CD14-positive monocyte (primary cell): ENCODE data around the gene DDX42. TPM values are rescaled to one million over a fixed set of nuclear protein-coding genes. Genes with fewer than 3 reads are reported as not detected.
A peak's percentile ranks its signal among the peaks of the same experiment; 100 is the strongest.

ENCODE experiments used
- DNase-seq, 3 donors: peaks; one replicate each; pipeline ENCODE4 v3.0.0-alpha.2; 2011 to 2022
- H2AFZ ChIP-seq: 2 replicates; pipeline ENCODE4 v1.6.0; 2012; ENCODE audit warnings: mild to moderate bottlenecking, low read depth, low read length, inconsistent platforms; ENCODE audit not compliant: insufficient read depth, poor library complexity, severe bottlenecking
- H3K27ac ChIP-seq, 2 donors: 1 replicate in 1 of 2; 2 replicates in 1 of 2; pipeline ENCODE4 v1.5.1; 2012 to 2013; ENCODE audit warnings: low read length in 2 of 2, control low read depth in 1 of 2, inconsistent platforms in 1 of 2, low read depth in 1 of 2, mild to moderate bottlenecking in 1 of 2
- H3K27me3 ChIP-seq, 2 donors: one replicate each; pipeline versions ENCODE4 v1.6.0 to v1.6.1; 2011 to 2013; ENCODE audit warnings: low read length in 2 of 2; ENCODE audit not compliant: control insufficient read depth in 2 of 2, insufficient read depth in 2 of 2
- H3K36me3 ChIP-seq, 2 donors: replicated peaks in 1 of 2; 1 replicate in 1 of 2; 2 replicates in 1 of 2; pipeline versions ENCODE4 v1.5.1 to v1.6.1; 2012 to 2013; ENCODE audit warnings: low read length in 2 of 2, control low read depth in 1 of 2, inconsistent platforms in 1 of 2, mild to moderate bottlenecking in 1 of 2; ENCODE audit not compliant: insufficient read depth in 2 of 2, control insufficient read depth in 1 of 2
- H3K4me1 ChIP-seq, 2 donors: 1 replicate in 1 of 2; 2 replicates in 1 of 2; pipeline versions ENCODE4 v1.5.1 to v1.6.1; 2012 to 2013; ENCODE audit warnings: low read length in 2 of 2, control low read depth in 1 of 2, inconsistent platforms in 1 of 2, mild to moderate bottlenecking in 1 of 2, moderate library complexity in 1 of 2; ENCODE audit not compliant: insufficient read depth in 2 of 2, control insufficient read depth in 1 of 2
- H3K4me2 ChIP-seq: replicated peaks from 2 replicates; pipeline ENCODE3; 2012; ENCODE audit warnings: low read length, moderate library complexity, mild to moderate bottlenecking; ENCODE audit not compliant: poor library complexity, severe bottlenecking; ENCODE audit errors: extremely low read depth
- H3K4me3 ChIP-seq, 3 experiments: fragments of 200-600 bp in 1 of 3; sonication (generic) in 1 of 3; replicated peaks in 1 of 3; 1 replicate in 2 of 3; 2 replicates in 1 of 3; pipeline ENCODE4 v1.5.1; 2011 to 2013; ENCODE audit warnings: low read length in 3 of 3, mild to moderate bottlenecking in 3 of 3, control low read depth in 2 of 3, low read depth in 2 of 3, inconsistent platforms in 1 of 3, moderate library complexity in 1 of 3
- H3K79me2 ChIP-seq: 2 replicates; pipeline ENCODE4 v1.6.0; 2012; ENCODE audit warnings: mild to moderate bottlenecking, control low read depth, inconsistent platforms, low read length, moderate library complexity; ENCODE audit not compliant: insufficient read depth
- H3K9ac ChIP-seq: 2 replicates; pipeline ENCODE4 v1.6.0; 2017; ENCODE audit warnings: low read length, mild to moderate bottlenecking; ENCODE audit not compliant: insufficient read depth, poor library complexity, severe bottlenecking
- H3K9me3 ChIP-seq, 2 donors: replicated peaks in 1 of 2; 1 replicate in 1 of 2; 2 replicates in 1 of 2; pipeline versions ENCODE4 v1.5.1 to v1.6.1; 2012 to 2013; ENCODE audit warnings: low read length in 2 of 2, control low read depth in 1 of 2; ENCODE audit not compliant: control insufficient read depth in 1 of 2, insufficient read depth in 1 of 2
- H4K20me1 ChIP-seq: 2 replicates; pipeline ENCODE4 v1.6.0; 2012; ENCODE audit warnings: mild to moderate bottlenecking, low read length, control low read depth, moderate library complexity; ENCODE audit not compliant: insufficient read depth
- H3K27ac Mint-ChIP-seq, 7 donors: one replicate each; pipeline ENCODE4 v1.8.0; 2020; ENCODE audit warnings: mild to moderate bottlenecking in 7 of 7, mixed read lengths in 7 of 7, moderate library complexity in 6 of 7, inconsistent platforms in 2 of 7
- H3K27me3 Mint-ChIP-seq, 3 donors: one replicate each; pipeline ENCODE4 v1.8.0; 2021 to 2022; ENCODE audit warnings: low read depth in 3 of 3, mild to moderate bottlenecking in 3 of 3, mixed read lengths in 3 of 3, moderate library complexity in 3 of 3, inconsistent platforms in 1 of 3
- H3K36me3 Mint-ChIP-seq, 2 donors: one replicate each; pipeline ENCODE4 v1.8.0; 2020; ENCODE audit warnings: mixed read lengths in 2 of 2, inconsistent platforms in 1 of 2, mild to moderate bottlenecking in 1 of 2
- H3K4me1 Mint-ChIP-seq: one replicate; pipeline ENCODE4 v1.8.0; 2020; ENCODE audit warnings: mild to moderate bottlenecking, mixed read lengths
- H3K4me3 Mint-ChIP-seq, 2 donors: one replicate each; pipeline ENCODE4 v1.8.0; 2020; ENCODE audit warnings: mild to moderate bottlenecking in 2 of 2, mixed read lengths in 2 of 2, moderate library complexity in 1 of 2
- H3K9me3 Mint-ChIP-seq, 7 donors: one replicate each; pipeline ENCODE4 v1.8.0; 2020 to 2022; ENCODE audit warnings: mixed read lengths in 7 of 7, mild to moderate bottlenecking in 6 of 7, moderate library complexity in 6 of 7, inconsistent platforms in 2 of 7
- WGBS: methylation state at CpG from one replicate; pipeline ENCODE4 v1.1.5; 2013; ENCODE audit warnings: missing lambda C conversion rate; ENCODE audit not compliant: insufficient coverage; 5-methylcytosine and 5-hydroxymethylcytosine counted together
- intact Hi-C, 2 donors: fragments of 100-400 bp; cut with micrococcal nuclease; formaldehyde crosslinking; loops; one replicate each; pipeline versions ENCODE4 v1.15.0 to v1.15.1; 2023
- polyA plus RNA-seq, 3 donors: library from polyadenylated mRNA; depleted of rRNA in 1 of 3; unstranded in 2 of 3; stranded (reverse) in 1 of 3; fragments of 300-500 nt in 2 of 3; fragments of >200 nt in 1 of 3; fragmentation: Illumina TruSeq in 2 of 3; gene quantifications; 1 replicate in 2 of 3; 2 replicates in 1 of 3; pipeline ENCODE4 v1.2.3, GENCODE V29; 2012 to 2021
- TF ChIP-seq, protein P1 (sequence below): fragments of 200-600 bp; IDR thresholded peaks from one replicate; pipeline ENCODE4 v1.8.0; 2022; ENCODE audit warnings: antibody characterized with exemption, mild to moderate bottlenecking

Gene DDX42
- polyA plus RNA-seq, 3 donors, result 3.1 to 89.2 (median 5.3) TPM

DNA sequence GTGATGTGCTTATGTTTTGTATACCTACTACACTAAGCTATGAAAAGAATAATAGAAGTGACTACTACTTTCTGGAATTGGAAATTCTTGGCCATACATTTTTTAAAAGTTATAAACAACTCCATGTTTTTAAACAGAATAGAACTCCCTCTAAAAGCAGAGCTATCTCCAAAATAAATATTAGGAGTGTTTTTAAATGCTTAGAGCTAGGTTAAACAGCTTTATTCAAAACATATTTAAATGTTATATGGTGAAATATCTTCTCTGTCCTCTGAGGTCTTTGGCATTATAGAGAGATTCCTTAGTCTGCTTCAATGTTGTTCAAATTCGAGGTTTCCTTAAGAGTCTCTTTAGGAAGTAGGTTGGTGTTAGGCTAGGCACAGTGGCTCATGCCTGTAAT is 30.4 kb downstream of the DDX42 start:
- H3K27me3 ChIP-seq, result no peaks in the 10 kb centered on the region
- TF ChIP-seq, protein P1, sequence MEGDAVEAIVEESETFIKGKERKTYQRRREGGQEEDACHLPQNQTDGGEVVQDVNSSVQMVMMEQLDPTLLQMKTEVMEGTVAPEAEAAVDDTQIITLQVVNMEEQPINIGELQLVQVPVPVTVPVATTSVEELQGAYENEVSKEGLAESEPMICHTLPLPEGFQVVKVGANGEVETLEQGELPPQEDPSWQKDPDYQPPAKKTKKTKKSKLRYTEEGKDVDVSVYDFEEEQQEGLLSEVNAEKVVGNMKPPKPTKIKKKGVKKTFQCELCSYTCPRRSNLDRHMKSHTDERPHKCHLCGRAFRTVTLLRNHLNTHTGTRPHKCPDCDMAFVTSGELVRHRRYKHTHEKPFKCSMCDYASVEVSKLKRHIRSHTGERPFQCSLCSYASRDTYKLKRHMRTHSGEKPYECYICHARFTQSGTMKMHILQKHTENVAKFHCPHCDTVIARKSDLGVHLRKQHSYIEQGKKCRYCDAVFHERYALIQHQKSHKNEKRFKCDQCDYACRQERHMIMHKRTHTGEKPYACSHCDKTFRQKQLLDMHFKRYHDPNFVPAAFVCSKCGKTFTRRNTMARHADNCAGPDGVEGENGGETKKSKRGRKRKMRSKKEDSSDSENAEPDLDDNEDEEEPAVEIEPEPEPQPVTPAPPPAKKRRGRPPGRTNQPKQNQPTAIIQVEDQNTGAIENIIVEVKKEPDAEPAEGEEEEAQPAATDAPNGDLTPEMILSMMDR, result no peak
- H3K79me2 ChIP-seq, result peaks cover 7% of the 10 kb centered on the region
- Mint-ChIP-seq H3K4me1 (no peaks in the 10 kb centered on the region), H3K36me3 (peaks cover 78 to 91% of the 10 kb centered on the region in 2 donors), H3K9me3 (no peaks in the 10 kb centered on the region), H3K27me3 (no peaks in the 10 kb centered on the region), H3K27ac (peak overlapping the region in 2 of 7 donors; percentile 44 to 73), H3K4me3 (no peak overlapping the region)
- no peak overlapping the region for H3K4me3 ChIP-seq
- H4K20me1 ChIP-seq, result peaks cover 8% of the 10 kb centered on the region
- H3K4me2 ChIP-seq, result no peak overlapping the region
- no peaks in the 10 kb centered on the region for H3K9me3 ChIP-seq
- H3K4me1 ChIP-seq, result no peaks in the 10 kb centered on the region
- DNase-seq, result no peak
- H3K27ac ChIP-seq, result no peak overlapping the region
- WGBS, result no CpG with 5 or more reads among the region's 1 CpG
- H2AFZ ChIP-seq, result no peak overlapping the region
- intact Hi-C loops, result no loop called here
- H3K9ac ChIP-seq, result no peak overlapping the region
- H3K36me3 ChIP-seq, result peaks cover 98 to 100% of the 10 kb centered on the region in 2 donors

- Mint-ChIP-seq H3K4me1 (no peaks in the 10 kb centered on the region), H3K4me3 (no peak overlapping the region), H3K36me3 (peaks cover 76 to 91% of the 10 kb centered on the region in 2 donors), H3K27ac (no peak overlapping the region), H3K9me3 (no peaks in the 10 kb centered on the region), H3K27me3 (no peaks in the 10 kb centered on the region)
- TF ChIP-seq, protein P1, result no peak
- Histone ChIP-seq H2AFZ (no peak overlapping the region), H3K4me3 (no peak overlapping the region), H4K20me1 (peaks cover 8% of the 10 kb centered on the region), H3K27me3 (no peaks in the 10 kb centered on the region), H3K4me2 (no peak overlapping the region), H3K36me3 (peaks cover 98 to 100% of the 10 kb centered on the region in 2 donors), H3K9me3 (no peaks in the 10 kb centered on the region), H3K9ac (no peak overlapping the region), H3K79me2 (peaks cover 7% of the 10 kb centered on the region), H3K27ac (no peak overlapping the region), H3K4me1 (no peaks in the 10 kb centered on the region)
- no CpG with 5 or more reads among the region's 2 CpGs for WGBS
- DNase-seq, result no peak
- intact Hi-C loops, result no loop called here
Observed at GRCh38 chr17:63805591-63805990, 31.6 kb downstream of the DDX42 start.
